SK-N-SH (cell line): ENCODE results near the gene APOLD1. TPM values are rescaled to one million over a fixed set of nuclear protein-coding genes. Genes with fewer than 3 reads are reported as not detected.

Source experiments
- CTCF ChIA-PET: fragments of 300-600, 350-600 bp; formaldehyde crosslinking; extraction: SDS; loops from one replicate; lab custom pipeline; 2021; lab: Yijun Ruan, JAX
- POLR2A ChIA-PET: fragments of 350-600 bp; sonication (Branson Sonifier 250); formaldehyde crosslinking; extraction: SDS; loops from one replicate; lab custom pipeline; 2020; ENCODE audit warnings: antibody characterized with exemption, inconsistent platforms; lab: Yijun Ruan, JAX
- DNase-seq: peaks from one replicate; pipeline ENCODE4 v3.0.0; 2012
- H2AFZ ChIP-seq: fragments of 200-600 bp; sonication (generic); 2 replicates; pipeline ENCODE4 v1.8.1; 2016; ENCODE audit warnings: antibody characterized with exemption, mild to moderate bottlenecking, low read depth
- H3F3A ChIP-seq: fragments of 200-600 bp; sonication (generic); replicated peaks from 2 replicates; pipeline ENCODE3; 2016; ENCODE audit warnings: antibody characterized with exemption, mild to moderate bottlenecking; ENCODE audit not compliant: insufficient read depth
- H3K27ac ChIP-seq, 2 experiments: fragments of 200-500 bp in 1 of 2; fragments of 200-600 bp in 1 of 2; sonication (Bioruptor generic) in 1 of 2; sonication (generic), shearing (Covaris generic) in 1 of 2; 2 replicates each; pipeline versions ENCODE4 v1.5.1 to v1.6.1; 2014 to 2016; ENCODE audit warnings: low read depth in 2 of 2, inconsistent platforms in 1 of 2, low read length in 1 of 2, mild to moderate bottlenecking in 1 of 2, mixed read lengths in 1 of 2
- H3K27me3 ChIP-seq: fragments of 200-600 bp; sonication (generic), shearing (Covaris generic); 2 replicates; pipeline ENCODE4 v1.6.1; 2016; ENCODE audit warnings: mixed run types; ENCODE audit not compliant: insufficient read depth
- H3K36me3 ChIP-seq, 2 experiments: fragments of 200-500 bp in 1 of 2; fragments of 200-600 bp in 1 of 2; sonication (Bioruptor generic) in 1 of 2; sonication (generic) in 1 of 2; replicated peaks in 1 of 2; 2 replicates each; pipeline versions ENCODE3 to v1.5.1; 2014 to 2016; ENCODE audit warnings: low read length in 1 of 2, mild to moderate bottlenecking in 1 of 2; ENCODE audit not compliant: insufficient read depth in 2 of 2, control insufficient read depth in 1 of 2
- H3K4me1 ChIP-seq, 2 experiments: fragments of 200-500 bp in 1 of 2; fragments of 200-600 bp in 1 of 2; sonication (Bioruptor generic) in 1 of 2; sonication (generic), shearing (Covaris generic) in 1 of 2; 2 replicates each; pipeline versions ENCODE4 v1.5.1 to v1.6.1; 2014 to 2016; ENCODE audit warnings: low read depth in 1 of 2, low read length in 1 of 2, mixed run types in 1 of 2; ENCODE audit not compliant: insufficient read depth in 2 of 2, control insufficient read depth in 1 of 2
- H3K4me2 ChIP-seq: fragments of 200-600 bp; sonication (generic), shearing (Covaris generic); 2 replicates; pipeline ENCODE4 v1.6.1; 2017; ENCODE audit warnings: mixed run types
- H3K4me3 ChIP-seq, 2 experiments: fragments of 200-500 bp in 1 of 2; fragments of 200-600 bp in 1 of 2; sonication (Bioruptor generic) in 1 of 2; sonication (generic), shearing (Covaris generic) in 1 of 2; 2 replicates each; pipeline versions ENCODE4 v1.5.1 to v1.8.1; 2014 to 2016; ENCODE audit warnings: low read depth in 2 of 2, inconsistent platforms in 1 of 2, low read length in 1 of 2, mild to moderate bottlenecking in 1 of 2, mixed read lengths in 1 of 2, moderate library complexity in 1 of 2
- H3K79me2 ChIP-seq: fragments of 200-600 bp; sonication (generic); 2 replicates; pipeline ENCODE4 v1.8.1; 2017; ENCODE audit warnings: mild to moderate bottlenecking; ENCODE audit not compliant: insufficient read depth
- H3K9ac ChIP-seq: fragments of 200-600 bp; sonication (generic); 2 replicates; pipeline ENCODE4 v1.6.1; 2017; ENCODE audit warnings: mixed run types
- H3K9me2 ChIP-seq: fragments of 200-600 bp; sonication (generic); 2 replicates; pipeline ENCODE4 v1.6.1; 2017; ENCODE audit warnings: mixed run types
- H3K9me3 ChIP-seq: fragments of 200-600 bp; sonication (generic); 2 replicates; pipeline ENCODE4 v1.6.1; 2017; ENCODE audit warnings: mixed run types, mild to moderate bottlenecking, moderate library complexity
- H4K20me1 ChIP-seq: fragments of 200-600 bp; sonication (generic); 2 replicates; pipeline ENCODE4 v1.6.1; 2017; ENCODE audit warnings: mild to moderate bottlenecking, mixed run types; ENCODE audit not compliant: insufficient read depth
- CHD2 ChIP-seq: fragments of 150-350 bp; IDR thresholded peaks from 2 replicates; pipeline ENCODE4 v1.6.1; 2018; ENCODE audit warnings: low read length; ENCODE audit not compliant: partially characterized antibody
- CTCF ChIP-seq: fragments of 200-600 bp; sonication (generic); IDR thresholded peaks from 2 replicates; pipeline ENCODE4 v1.6.1; 2017; ENCODE audit warnings: antibody characterized with exemption, mild to moderate bottlenecking, moderate library complexity
- EP300 ChIP-seq, 2 experiments: IDR thresholded peaks; 2 replicates each; pipeline versions ENCODE4 v1.4.0 to v1.6.1; 2012; ENCODE audit warnings: borderline replicate concordance in 1 of 2, low read depth in 1 of 2, low read length in 1 of 2
- EZH2phosphoT487 ChIP-seq: fragments of 200-600 bp; sonication (generic); IDR thresholded peaks from 2 replicates; pipeline ENCODE4 v1.6.1; 2017; ENCODE audit warnings: low read depth, mixed run types, mild to moderate bottlenecking, antibody characterized with exemption, moderate library complexity, borderline replicate concordance
- FOSL2 ChIP-seq: IDR thresholded peaks from 2 replicates; pipeline ENCODE4 v1.4.0; 2012; ENCODE audit warnings: low read depth, mild to moderate bottlenecking, moderate library complexity, borderline replicate concordance
- FOXJ3 ChIP-seq: sonication (generic); formaldehyde crosslinking; IDR thresholded peaks from 2 replicates; pipeline ENCODE4 v1.5.1; 2020; ENCODE audit warnings: mild to moderate bottlenecking, missing genetic modification reagents
- FOXM1 ChIP-seq: IDR thresholded peaks from 2 replicates; pipeline ENCODE4 v1.4.0; 2012; ENCODE audit warnings: low read depth, mild to moderate bottlenecking
- GABPA ChIP-seq: IDR thresholded peaks from 2 replicates; pipeline ENCODE4 v1.4.0; 2012; ENCODE audit warnings: low read depth, mild to moderate bottlenecking
- GATA2 ChIP-seq: sonication (generic); formaldehyde crosslinking; IDR thresholded peaks from 2 replicates; pipeline ENCODE4 v1.5.0; 2020; ENCODE audit warnings: mild to moderate bottlenecking, missing genetic modification reagents
- JUND ChIP-seq: IDR thresholded peaks from 2 replicates; pipeline ENCODE4 v1.4.0; 2012
- MXI1 ChIP-seq: IDR thresholded peaks from 2 replicates; pipeline ENCODE4 v1.6.1; 2012; ENCODE audit warnings: mild to moderate bottlenecking, low read depth, low read length, improper control_type of control experiment
- NFIC ChIP-seq: IDR thresholded peaks from 2 replicates; pipeline ENCODE4 v1.4.0; 2012; ENCODE audit warnings: borderline replicate concordance
- NRF1 ChIP-seq: IDR thresholded peaks from 2 replicates; pipeline ENCODE4 v1.6.1; 2012; ENCODE audit warnings: low read depth, mild to moderate bottlenecking, low read length
- POLR2AphosphoS5 ChIP-seq: IDR thresholded peaks from 2 replicates; pipeline ENCODE4 v1.6.1; 2012; ENCODE audit warnings: low read depth, low read length
- RAD21 ChIP-seq: IDR thresholded peaks from 2 replicates; pipeline ENCODE4 v1.6.1; 2012; ENCODE audit warnings: mild to moderate bottlenecking, low read length
- RCOR1 ChIP-seq: fragments of 150-350 bp; IDR thresholded peaks from 2 replicates; pipeline ENCODE4 v1.6.1; 2017; ENCODE audit warnings: antibody characterized with exemption, low read length
- RFX5 ChIP-seq: IDR thresholded peaks from 2 replicates; pipeline ENCODE4 v1.6.1; 2012; ENCODE audit warnings: mild to moderate bottlenecking, improper control_type of control experiment, low read length
- SIN3A ChIP-seq: IDR thresholded peaks from 2 replicates; pipeline ENCODE4 v1.6.1; 2012; ENCODE audit warnings: low read depth, mild to moderate bottlenecking, low read length, moderate library complexity, borderline replicate concordance
- SMC3 ChIP-seq: IDR thresholded peaks from 2 replicates; pipeline ENCODE4 v1.6.1; 2012; ENCODE audit warnings: low read depth, low read length, improper control_type of control experiment
- TEAD4 ChIP-seq: IDR thresholded peaks from 2 replicates; pipeline ENCODE4 v1.4.0; 2012; ENCODE audit warnings: mild to moderate bottlenecking, borderline replicate concordance; ENCODE audit not compliant: insufficient read depth
- YY1 ChIP-seq: IDR thresholded peaks from 2 replicates; pipeline ENCODE4 v1.4.0; 2012; ENCODE audit warnings: low read depth, mild to moderate bottlenecking
- WGBS: methylation state at CpG from one replicate; pipeline ENCODE4 v1.1.6; 2017; ENCODE audit warnings: low lambda C conversion rate; 5-methylcytosine and 5-hydroxymethylcytosine counted together
- polyA plus RNA-seq, 3 experiments: library from polyadenylated mRNA; depleted of rRNA; stranded (reverse); fragments of >200 nt; gene quantifications; 2 replicates each; pipeline ENCODE4 v1.2.3, GENCODE V29; 2012
- TF ChIP-seq, protein P1 (sequence below): IDR thresholded peaks from 2 replicates; pipeline ENCODE4 v1.4.0; 2012; ENCODE audit warnings: low read depth, borderline replicate concordance
- TF ChIP-seq, protein P2 (sequence below): IDR thresholded peaks from 2 replicates; pipeline ENCODE4 v1.4.0; 2012; ENCODE audit warnings: low read depth

APOLD1 gene
- polyA plus RNA-seq, 1 of the 3 experiments (the other 2 are of a cell fraction) = 1.7 TPM

DNA sequence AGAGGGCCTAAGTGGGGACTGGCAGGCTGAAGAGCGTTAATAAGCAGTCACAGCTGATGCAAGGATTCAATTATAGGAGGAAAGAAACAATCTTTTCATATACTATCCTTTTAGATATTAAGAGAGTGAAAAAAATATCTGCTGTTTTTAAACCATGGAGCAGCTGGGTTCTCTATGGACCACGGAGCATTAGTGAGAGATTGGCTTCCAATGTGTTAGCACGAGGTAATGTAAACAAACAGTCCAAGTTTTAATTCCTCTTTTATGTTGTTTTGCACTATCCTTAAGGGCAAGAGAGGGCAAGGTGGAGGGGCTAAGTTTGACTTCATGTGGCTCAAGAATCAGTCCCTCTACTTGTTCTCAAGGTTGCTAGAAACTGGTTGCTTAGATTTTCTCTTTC lies 37.4 kb upstream of the APOLD1 start:
- CTCF ChIA-PET = interaction anchor here (1.3 to 5.2 kb wide), 2 partner anchors 9 to 11 kb away, joined by 3 to 39 read pairs; no protein-coding TSS in a partner anchor
- no peak overlapping the region for H3K27ac ChIP-seq
- 77% methylated on average over 3 of the region's 3 CpGs for WGBS
- no peak for DNase-seq
- H3K79me2 ChIP-seq = peaks cover 5% of the 10 kb centered on the region; the same call in 1 of the 2 replicates
- no peaks in the 10 kb centered on the region for H3K36me3 ChIP-seq
- POLR2A ChIA-PET = no interaction called here
- H4K20me1 ChIP-seq = no peaks in the 10 kb centered on the region
- no peaks in the 10 kb centered on the region for H3F3A ChIP-seq
- no peak overlapping the region for H3K4me2 ChIP-seq
- TF ChIP-seq CTCF = no peak
- TF ChIP-seq NRF1 = no peak
- no peak for TF ChIP-seq EZH2phosphoT487
- TF ChIP-seq FOXJ3 (CRISPR knock-in tag) = no peak
- no peak for TF ChIP-seq CHD2
- TF ChIP-seq GATA2 (CRISPR knock-in tag) = no peak
- TF ChIP-seq MXI1 = no peak
- no peak for TF ChIP-seq RCOR1
- TF ChIP-seq FOSL2 = no peak
- no peak for TF ChIP-seq SIN3A
- TF ChIP-seq TEAD4 = no peak
- peaks cover 4 to 10% of the 10 kb centered on the region in 2 experiments; a peak in 2 of 4 replicates for H3K4me1 ChIP-seq
- no peaks in the 10 kb centered on the region for H3K9me3 ChIP-seq
- H3K9ac ChIP-seq = no peak overlapping the region
- 0 out of 2 replicates have a peak overlapping the region, but pooled peaks have one; percentile 11 for H2AFZ ChIP-seq
- no peaks in the 10 kb centered on the region for H3K27me3 ChIP-seq
- H3K4me3 ChIP-seq = no peak overlapping the region
- no peaks in the 10 kb centered on the region for H3K9me2 ChIP-seq

DNA sequence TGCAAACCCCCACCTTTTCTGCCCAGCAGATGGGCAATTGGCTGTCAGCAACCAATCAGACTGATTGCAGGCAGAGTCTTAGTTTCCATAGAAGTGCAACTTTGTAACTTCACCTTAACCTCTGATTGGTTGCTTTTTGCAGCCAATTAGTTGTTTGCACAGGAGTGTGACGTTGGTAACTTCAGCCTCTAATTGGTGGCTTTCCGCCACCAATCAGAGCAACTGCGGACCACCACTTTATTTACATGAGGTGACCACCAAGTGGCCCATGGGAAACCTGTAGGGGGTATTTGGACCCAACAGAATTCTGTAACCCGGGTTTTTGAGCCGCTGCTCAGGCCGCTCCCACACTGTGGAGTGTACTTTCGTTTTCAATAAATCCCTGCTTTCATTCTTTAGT lies 36.0 kb upstream of the APOLD1 start:
- H3K4me2 ChIP-seq = peak overlapping the region; percentile 33; the same call in 1 of the 2 replicates
- no peaks in the 10 kb centered on the region; the same call in 1 of the 2 replicates for H3K79me2 ChIP-seq
- TF ChIP-seq GABPA (no peak), POLR2AphosphoS5 (no peak), YY1 (no peak), FOXJ3 (CRISPR knock-in tag) (no peak), FOXM1 (no peak), NFIC (no peak), JUND (no peak), SIN3A (no peak), RCOR1 (no peak), RFX5 (no peak), CTCF (no peak), EZH2phosphoT487 (no peak), EP300 (IDR thresholded peaks at IDR 0.05; ENCODE audit: borderline replicate concordance in 1 of 2, low read depth in 1 of 2, low read length in 1 of 2) (no peak), FOSL2 (no peak), SMC3 (no peak), RAD21 (no peak), TEAD4 (no peak)
- TF ChIP-seq, protein P1, sequence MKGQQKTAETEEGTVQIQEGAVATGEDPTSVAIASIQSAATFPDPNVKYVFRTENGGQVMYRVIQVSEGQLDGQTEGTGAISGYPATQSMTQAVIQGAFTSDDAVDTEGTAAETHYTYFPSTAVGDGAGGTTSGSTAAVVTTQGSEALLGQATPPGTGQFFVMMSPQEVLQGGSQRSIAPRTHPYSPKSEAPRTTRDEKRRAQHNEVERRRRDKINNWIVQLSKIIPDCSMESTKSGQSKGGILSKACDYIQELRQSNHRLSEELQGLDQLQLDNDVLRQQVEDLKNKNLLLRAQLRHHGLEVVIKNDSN = no peak
- TF ChIP-seq, protein P2, sequence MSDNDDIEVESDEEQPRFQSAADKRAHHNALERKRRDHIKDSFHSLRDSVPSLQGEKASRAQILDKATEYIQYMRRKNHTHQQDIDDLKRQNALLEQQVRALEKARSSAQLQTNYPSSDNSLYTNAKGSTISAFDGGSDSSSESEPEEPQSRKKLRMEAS = no peak
- no peak overlapping the region for H2AFZ ChIP-seq
- H4K20me1 ChIP-seq = no peaks in the 10 kb centered on the region
- WGBS = 100% methylated on average over 7 of the region's 7 CpGs
- CTCF ChIA-PET = interaction anchor here (5.2 kb wide), 1 partner anchor 13 kb away, joined by 39 read pairs; no protein-coding TSS in a partner anchor
- POLR2A ChIA-PET = no interaction called here
- H3K4me3 ChIP-seq = peak overlapping the region in 1 of 2 experiments; percentile 9; a peak in 1 of 4 replicates
- no peak overlapping the region for H3K27ac ChIP-seq
- no peaks in the 10 kb centered on the region for H3K9me2 ChIP-seq
- no peaks in the 10 kb centered on the region for H3F3A ChIP-seq
- no peak overlapping the region for H3K9ac ChIP-seq
- no peak for DNase-seq
- peaks cover 4 to 10% of the 10 kb centered on the region in 2 experiments; a peak in 2 of 4 replicates for H3K4me1 ChIP-seq
- H3K27me3 ChIP-seq = no peaks in the 10 kb centered on the region
- H3K9me3 ChIP-seq = no peaks in the 10 kb centered on the region
- no peaks in the 10 kb centered on the region for H3K36me3 ChIP-seq
